ENCODE data around the gene CERS2.

DNA sequence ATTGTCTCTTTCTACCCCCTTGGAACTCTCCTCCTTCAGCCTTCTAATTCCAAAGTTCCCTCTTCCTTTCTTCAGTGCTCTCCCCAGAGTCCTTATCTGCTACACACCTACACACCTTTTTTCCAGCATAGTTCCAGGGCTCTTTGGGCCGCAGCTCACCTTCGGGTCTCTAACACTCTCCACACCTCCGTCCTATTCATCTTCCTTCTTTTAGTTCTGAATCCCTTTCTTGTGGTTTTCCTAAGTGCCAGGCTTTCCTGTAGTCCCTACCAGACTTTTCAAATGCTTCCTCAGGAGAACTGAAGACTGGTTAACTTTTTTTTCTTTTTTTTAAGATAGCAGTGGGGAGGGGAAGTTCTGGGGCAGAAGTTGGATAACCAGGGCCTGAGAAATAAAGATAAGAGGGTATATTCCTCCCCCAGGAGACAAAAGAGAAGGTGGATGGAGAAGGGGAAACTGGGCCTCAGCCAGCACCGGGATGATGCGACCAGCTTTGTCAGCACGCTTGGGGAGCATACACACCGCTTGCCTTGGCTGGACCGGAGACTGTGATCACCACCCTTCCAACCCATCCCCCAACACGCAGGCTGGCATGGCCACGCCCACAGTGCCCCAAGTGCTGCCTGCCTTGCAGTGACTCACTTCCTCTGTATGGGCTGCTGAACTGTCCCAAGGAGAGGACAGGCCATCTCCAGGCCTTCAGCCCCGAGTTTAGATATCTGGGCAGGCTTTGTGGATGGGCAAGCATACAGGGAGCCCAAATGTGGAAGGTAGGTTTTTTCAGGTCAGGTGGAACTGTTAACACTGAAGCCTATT is 2.5 kb upstream of the CERS2 start:
- TF ChIP-seq, protein P1, sequence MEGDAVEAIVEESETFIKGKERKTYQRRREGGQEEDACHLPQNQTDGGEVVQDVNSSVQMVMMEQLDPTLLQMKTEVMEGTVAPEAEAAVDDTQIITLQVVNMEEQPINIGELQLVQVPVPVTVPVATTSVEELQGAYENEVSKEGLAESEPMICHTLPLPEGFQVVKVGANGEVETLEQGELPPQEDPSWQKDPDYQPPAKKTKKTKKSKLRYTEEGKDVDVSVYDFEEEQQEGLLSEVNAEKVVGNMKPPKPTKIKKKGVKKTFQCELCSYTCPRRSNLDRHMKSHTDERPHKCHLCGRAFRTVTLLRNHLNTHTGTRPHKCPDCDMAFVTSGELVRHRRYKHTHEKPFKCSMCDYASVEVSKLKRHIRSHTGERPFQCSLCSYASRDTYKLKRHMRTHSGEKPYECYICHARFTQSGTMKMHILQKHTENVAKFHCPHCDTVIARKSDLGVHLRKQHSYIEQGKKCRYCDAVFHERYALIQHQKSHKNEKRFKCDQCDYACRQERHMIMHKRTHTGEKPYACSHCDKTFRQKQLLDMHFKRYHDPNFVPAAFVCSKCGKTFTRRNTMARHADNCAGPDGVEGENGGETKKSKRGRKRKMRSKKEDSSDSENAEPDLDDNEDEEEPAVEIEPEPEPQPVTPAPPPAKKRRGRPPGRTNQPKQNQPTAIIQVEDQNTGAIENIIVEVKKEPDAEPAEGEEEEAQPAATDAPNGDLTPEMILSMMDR (IDR thresholded peaks at IDR 0.05; ENCODE audit: insufficient read depth, low read length, poor library complexity, severe bottlenecking): no peak
- no peak for TF ChIP-seq EZH2phosphoT487 (conservative IDR thresholded peaks at IDR 0.05; ENCODE audit: low read length)
